ENCODE results near the gene PISD.

PISD gene

GRCh38 chr22:31646186-31647019, 15.6 kb downstream of the PISD start:
- Histone ChIP-seq H3K9me3 (ENCODE audit: low read length) (no peaks in the 10 kb centered on the region), H2AFZ (ENCODE audit: low read length) (no peak overlapping the region), H3K4me1 (ENCODE audit: insufficient read depth, low read length, severe bottlenecking) (peaks cover 12% of the 10 kb centered on the region), H3F3A (ENCODE audit: insufficient read depth, low read length) (no peaks in the 10 kb centered on the region), H3K27ac (ENCODE audit: low read depth, low read length, poor library complexity, severe bottlenecking) (no peak overlapping the region), H4K20me1 (ENCODE audit: insufficient read depth, low read length) (no peaks in the 10 kb centered on the region), H3K4me3 (ENCODE audit: low read depth, low read length, poor library complexity, severe bottlenecking) (no peak overlapping the region), H3K27me3 (ENCODE audit: insufficient read depth, low read length) (no peaks in the 10 kb centered on the region), H3K9me2 (ENCODE audit: low read depth, low read length) (no peaks in the 10 kb centered on the region), H3K9ac (ENCODE audit: low read length) (no peak overlapping the region), H3K36me3 (ENCODE audit: insufficient read depth, low read length) (peaks cover 41% of the 10 kb centered on the region; the same call in 1 of the 2 replicates), H3K4me2 (ENCODE audit: low read length) (no peak overlapping the region), H3K79me2 (ENCODE audit: insufficient read depth, low read length) (peaks cover 4% of the 10 kb centered on the region)
- TF ChIP-seq CTCF (IDR thresholded peaks at IDR 0.05; ENCODE audit: low read length), result no peak
- TF ChIP-seq EZH2 (IDR thresholded peaks at IDR 0.05; ENCODE audit: borderline replicate concordance, low read length), result no peak

- Histone ChIP-seq H3K4me3 (ENCODE audit: low read depth, low read length, poor library complexity, severe bottlenecking) (peak overlapping the region; percentile 4), H3K9me2 (ENCODE audit: low read depth, low read length) (no peaks in the 10 kb centered on the region), H3K9me3 (ENCODE audit: low read length) (no peaks in the 10 kb centered on the region), H3K4me2 (ENCODE audit: low read length) (peak overlapping the region; percentile 78; the same call in 1 of the 2 replicates), H3K36me3 (ENCODE audit: insufficient read depth, low read length) (peaks cover 6% of the 10 kb centered on the region; the same call in 1 of the 2 replicates), H4K20me1 (ENCODE audit: insufficient read depth, low read length) (no peaks in the 10 kb centered on the region), H2AFZ (ENCODE audit: low read length) (no peak overlapping the region), H3K9ac (ENCODE audit: low read length) (no peak overlapping the region; the same call in 1 of the 2 replicates), H3K4me1 (ENCODE audit: insufficient read depth, low read length, severe bottlenecking) (peaks cover 51% of the 10 kb centered on the region), H3F3A (ENCODE audit: insufficient read depth, low read length) (no peaks in the 10 kb centered on the region), H3K27ac (ENCODE audit: low read depth, low read length, poor library complexity, severe bottlenecking) (peak overlapping the region; percentile 94), H3K27me3 (ENCODE audit: insufficient read depth, low read length) (no peaks in the 10 kb centered on the region), H3K79me2 (ENCODE audit: insufficient read depth, low read length) (peaks cover 5% of the 10 kb centered on the region; the same call in 1 of the 2 replicates)
- TF ChIP-seq EZH2 (IDR thresholded peaks at IDR 0.05; ENCODE audit: borderline replicate concordance, low read length), result no peak
- no peak for TF ChIP-seq CTCF (IDR thresholded peaks at IDR 0.05; ENCODE audit: low read length)
Measured at GRCh38 chr22:31639436-31640039, 22.5 kb downstream of the PISD start.

- H3K4me1 ChIP-seq (ENCODE audit: insufficient read depth, low read length, severe bottlenecking), result peaks cover 62% of the 10 kb centered on the region
- H2AFZ ChIP-seq (ENCODE audit: low read length), result no peak overlapping the region
- peak overlapping the region; percentile 78 for H3K4me2 ChIP-seq (ENCODE audit: low read length)
Measured at GRCh38 chr22:31637891-31638618, 24.0 kb downstream of the PISD start.

More at GRCh38 chr22:31637891-31638618, 24.0 kb downstream of the PISD start:
- H3K27ac ChIP-seq (ENCODE audit: low read depth, low read length, poor library complexity, severe bottlenecking), result peak overlapping the region; percentile 94
- peak overlapping the region; percentile 71 for H3K9ac ChIP-seq (ENCODE audit: low read length)
- H3K4me3 ChIP-seq (ENCODE audit: low read depth, low read length, poor library complexity, severe bottlenecking), result peak overlapping the region; percentile 59
- no peaks in the 10 kb centered on the region for H3K9me3 ChIP-seq (ENCODE audit: low read length)
- no peaks in the 10 kb centered on the region for H3F3A ChIP-seq (ENCODE audit: insufficient read depth, low read length)
- TF ChIP-seq EZH2 (IDR thresholded peaks at IDR 0.05; ENCODE audit: borderline replicate concordance, low read length) (no peak), CTCF (IDR thresholded peaks at IDR 0.05; ENCODE audit: low read length) (no peak)
- no peaks in the 10 kb centered on the region for H3K9me2 ChIP-seq (ENCODE audit: low read depth, low read length)
- no peaks in the 10 kb centered on the region for H3K27me3 ChIP-seq (ENCODE audit: insufficient read depth, low read length)
- H3K36me3 ChIP-seq (ENCODE audit: insufficient read depth, low read length), result peaks cover 4% of the 10 kb centered on the region; the same call in 1 of the 2 replicates
- H3K79me2 ChIP-seq (ENCODE audit: insufficient read depth, low read length), result peaks cover 5% of the 10 kb centered on the region; the same call in 1 of the 2 replicates
- no peaks in the 10 kb centered on the region for H4K20me1 ChIP-seq (ENCODE audit: insufficient read depth, low read length)
